ENCODE measurements around the gene PLPPR1. TPM values are rescaled to one million over a fixed set of nuclear protein-coding genes. Genes with fewer than 3 reads are reported as not detected.

The PLPPR1 gene
- total and polyA plus RNA-seq, 4 donors = 1.2 to 26.3 (median 2.4) TPM

- no peaks in the 10 kb centered on the region for H3K27me3 ChIP-seq (ENCODE audit: control insufficient read depth in 4 of 4, insufficient read depth in 4 of 4, low read length in 3 of 4)
- H3K4me1 ChIP-seq (ENCODE audit: control insufficient read depth in 4 of 4, insufficient read depth in 4 of 4, low read length in 3 of 4) = peaks cover 2 to 35% (median 24%) of the 10 kb centered on the region in 4 donors
- H3K27ac ChIP-seq (ENCODE audit: low read depth in 1 of 2, low read length in 2 of 2) = peak overlapping the region in 1 of 2 donors; percentile 28
- H3K9ac ChIP-seq (ENCODE audit: low read depth in 1 of 2, low read length in 2 of 2) = no peak overlapping the region
- no peak for DNase-seq (ENCODE audit: low spot score)
- TF ChIP-seq CTCF (IDR thresholded peaks at IDR 0.05; ENCODE audit: low read depth, low read length, missing input control) (no peak), HNF4A (conservative IDR thresholded peaks at IDR 0.05) (no peak), FOXA2 (IDR thresholded peaks at IDR 0.05) (no peak), YY1 (IDR thresholded peaks at IDR 0.05) (no peak), EGR1 (IDR thresholded peaks at IDR 0.05; ENCODE audit: low read depth in 2 of 2) (no peak), HNF4G (IDR thresholded peaks at IDR 0.05) (no peak)
- H3K4me3 ChIP-seq (ENCODE audit: low read depth in 1 of 3, low read length in 3 of 3) = no peak overlapping the region
- peaks cover 0 to 64% (median 43%) of the 10 kb centered on the region in 4 donors for H3K36me3 ChIP-seq (ENCODE audit: control insufficient read depth in 4 of 4, insufficient read depth in 3 of 4, low read depth in 1 of 4, low read length in 3 of 4)
- no peaks in the 10 kb centered on the region for H3K9me3 ChIP-seq (ENCODE audit: control insufficient read depth in 4 of 4, low read length in 3 of 4)
Observed at GRCh38 chr9:101365181-101365580, 336.7 kb downstream of the PLPPR1 start.

GRCh38 chr9:101366038-101366756 is 337.7 kb downstream of the PLPPR1 start:
- Histone ChIP-seq H3K27ac (ENCODE audit: low read depth in 1 of 2, low read length in 2 of 2) (peak overlapping the region; percentile 11 to 26), H3K27me3 (ENCODE audit: control insufficient read depth in 4 of 4, insufficient read depth in 4 of 4, low read length in 3 of 4) (no peaks in the 10 kb centered on the region), H3K36me3 (ENCODE audit: control insufficient read depth in 4 of 4, insufficient read depth in 3 of 4, low read depth in 1 of 4, low read length in 3 of 4) (peaks cover 2 to 71% (median 47%) of the 10 kb centered on the region in 4 donors), H3K9me3 (ENCODE audit: control insufficient read depth in 4 of 4, low read length in 3 of 4) (no peaks in the 10 kb centered on the region), H3K4me3 (ENCODE audit: low read depth in 1 of 3, low read length in 3 of 3) (no peak overlapping the region), H3K4me1 (ENCODE audit: control insufficient read depth in 4 of 4, insufficient read depth in 4 of 4, low read length in 3 of 4) (peaks cover 6 to 41% (median 29%) of the 10 kb centered on the region in 4 donors), H3K9ac (ENCODE audit: low read depth in 1 of 2, low read length in 2 of 2) (peak overlapping the region in 1 of 2 donors; percentile 24)
- no peak for DNase-seq (ENCODE audit: low spot score)
- WGBS = 31% methylated on average over 5 of the region's 5 CpGs
- no peak for TF ChIP-seq YY1 (IDR thresholded peaks at IDR 0.05)
- TF ChIP-seq GABPA (IDR thresholded peaks at IDR 0.05 in 1 of 2, conservative IDR thresholded peaks at IDR 0.05 in 1 of 2) = no peak
- TF ChIP-seq RAD21 (IDR thresholded peaks at IDR 0.05) = peak in 1 of 2 donors; percentile 15
- TF ChIP-seq FOXA2 (IDR thresholded peaks at IDR 0.05) = no peak
- peak; percentile 39 for TF ChIP-seq ATF3 (IDR thresholded peaks at IDR 0.05)
- TF ChIP-seq ZBTB33 (IDR thresholded peaks at IDR 0.05) = no peak
- no peak for TF ChIP-seq RXRA (IDR thresholded peaks at IDR 0.05)
- no peak for TF ChIP-seq CTCF (IDR thresholded peaks at IDR 0.05; ENCODE audit: low read depth, low read length, missing input control)
- TF ChIP-seq NR2F2 (IDR thresholded peaks at IDR 0.05) = no peak
- TF ChIP-seq SP1 (IDR thresholded peaks at IDR 0.05) = no peak
- no peak for TF ChIP-seq HNF4A (conservative IDR thresholded peaks at IDR 0.05)
- peak in 1 of 2 donors; percentile 25 for TF ChIP-seq JUND (IDR thresholded peaks at IDR 0.05)
- no peak for TF ChIP-seq MAX (IDR thresholded peaks at IDR 0.05)
- no peak for TF ChIP-seq TAF1 (conservative IDR thresholded peaks at IDR 0.05)
